ENCODE data around the gene ACO2.
"Not testable (repeated sequence)": the region's sequence is repeated elsewhere in the genome, so short reads cannot be mapped to it uniquely, and the experiment has no call there.

The ACO2 gene

GRCh38 chr22:41444360-41445128 is 24.4 kb upstream of the ACO2 start:
- peak overlapping the region; percentile 85 for H3K4me3 ChIP-seq (ENCODE audit: low read length)
- TF ChIP-seq ZNF274 (IDR thresholded peaks at IDR 0.05; ENCODE audit: low read depth, low read length): no peak

DNA sequence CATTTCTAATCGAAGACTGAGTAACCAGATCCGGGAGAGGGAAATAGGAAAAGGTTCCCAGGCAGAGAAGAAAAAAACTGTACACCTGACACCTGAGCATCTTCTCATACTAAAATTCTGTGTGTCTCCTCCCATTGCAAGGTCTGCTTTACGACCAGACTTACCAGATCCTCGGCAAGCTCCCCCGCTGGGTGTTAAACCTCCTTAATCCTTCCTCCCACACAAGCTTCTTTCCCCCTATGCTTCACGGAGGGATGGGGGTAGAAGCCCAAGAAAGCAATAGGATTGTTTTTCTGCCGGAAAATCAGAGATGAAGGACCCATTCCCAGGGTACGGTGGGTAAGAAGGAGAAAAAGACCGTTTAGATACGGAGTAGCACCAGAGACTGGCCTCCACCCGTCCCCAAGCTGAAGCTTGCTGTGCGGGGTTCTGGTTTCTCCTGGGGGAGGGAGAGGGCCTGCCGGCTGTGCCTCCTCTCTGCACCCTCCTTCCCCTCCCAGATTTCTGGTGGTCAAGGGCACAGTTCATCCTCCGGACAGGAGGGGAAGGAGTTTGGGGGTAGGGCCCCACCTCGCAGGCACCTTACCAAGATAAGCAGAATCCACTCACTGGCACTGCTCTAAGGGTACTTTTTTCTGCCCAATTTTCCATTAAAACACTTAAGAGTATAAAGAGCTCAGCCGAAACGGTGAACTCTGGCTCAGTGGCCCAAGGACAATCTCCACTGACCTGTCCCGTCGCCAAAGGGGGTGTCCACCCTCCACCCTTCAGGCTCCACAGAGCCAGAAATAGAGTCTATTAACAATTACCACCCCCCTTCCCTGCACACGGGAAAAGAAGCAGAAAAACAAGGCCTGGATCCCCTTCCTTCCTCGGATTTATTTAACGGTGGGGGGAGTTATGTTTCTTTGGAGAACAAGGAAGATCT is 23.5 kb upstream of the ACO2 start:
- TF ChIP-seq ZNF274 (IDR thresholded peaks at IDR 0.05; ENCODE audit: low read depth, low read length): no peak
- H3K4me3 ChIP-seq (ENCODE audit: low read length): peak overlapping the region; percentile 85

- no peak for TF ChIP-seq ZNF274 (IDR thresholded peaks at IDR 0.05; ENCODE audit: low read depth, low read length)
These were observed 22.8 kb upstream of the ACO2 start for GRCh38 chr22:41446057-41446501.

GRCh38 chr22:41446639-41447434 is 22.1 kb upstream of the ACO2 start, which contains the start of gene TOB2:
Gene TOB2 (minus strand): TSS chr22:41446801. CDS start chr22:41437345, 9,456 bp downstream.
- no peak for TF ChIP-seq ZNF274 (IDR thresholded peaks at IDR 0.05; ENCODE audit: low read depth, low read length)
- peak within 1 kb of the TSS; percentile 85 for H3K4me3 ChIP-seq (ENCODE audit: low read length)

More at GRCh38 chr22:41446057-41446501, 22.8 kb upstream of the ACO2 start:
- H3K4me3 ChIP-seq (ENCODE audit: low read length): peak overlapping the region; percentile 85

GRCh38 chr22:41447435-41448188 is 21.3 kb upstream of the ACO2 start:
- H3K4me3 ChIP-seq (ENCODE audit: low read length): peak overlapping the region; percentile 85
- TF ChIP-seq ZNF274 (IDR thresholded peaks at IDR 0.05; ENCODE audit: low read depth, low read length): no peak

- H3K4me3 ChIP-seq (ENCODE audit: low read length): peak overlapping the region; percentile 85
- TF ChIP-seq ZNF274 (IDR thresholded peaks at IDR 0.05; ENCODE audit: low read depth, low read length): no peak
These were observed 20.6 kb upstream of the ACO2 start for GRCh38 chr22:41448189-41448808.

- no peak for TF ChIP-seq ZNF274 (IDR thresholded peaks at IDR 0.05; ENCODE audit: low read depth, low read length)
These were observed 10.7 kb upstream of the ACO2 start for GRCh38 chr22:41458161-41458728.

DNA sequence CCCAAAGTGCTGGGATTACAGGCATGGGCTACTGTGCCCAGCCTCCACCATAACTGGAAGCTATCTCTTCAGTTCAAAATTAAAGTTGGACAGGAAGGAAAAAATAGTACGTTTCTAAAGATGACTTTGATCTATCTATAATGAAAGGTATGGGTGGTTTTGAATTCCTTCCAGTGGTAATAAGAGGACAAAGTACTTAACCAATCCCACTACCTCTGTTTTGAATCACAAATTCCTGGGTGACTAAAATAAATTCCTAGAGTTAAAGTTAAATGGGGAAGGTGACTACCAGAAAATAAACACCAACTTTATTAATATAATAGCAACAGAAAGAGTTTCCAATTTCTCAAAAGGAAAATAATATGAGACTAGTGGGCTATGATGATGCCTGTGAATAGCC is 9.5 kb upstream of the ACO2 start:
- TF ChIP-seq ZNF274 (IDR thresholded peaks at IDR 0.05; ENCODE audit: low read depth, low read length): no peak
- H3K4me3 ChIP-seq (ENCODE audit: low read length): no peak overlapping the region

More at GRCh38 chr22:41458161-41458728, 10.7 kb upstream of the ACO2 start:
- H3K4me3 ChIP-seq (ENCODE audit: low read length): no peak overlapping the region

GRCh38 chr22:41460071-41460470 is 8.8 kb upstream of the ACO2 start:
- not testable (repeated sequence) for H3K4me3 ChIP-seq (ENCODE audit: low read length)

GRCh38 chr22:41461901-41462300 is 7.0 kb upstream of the ACO2 start:
- no peak overlapping the region for H3K4me3 ChIP-seq (ENCODE audit: low read length)
- TF ChIP-seq ZNF274 (IDR thresholded peaks at IDR 0.05; ENCODE audit: low read depth, low read length): no peak

DNA sequence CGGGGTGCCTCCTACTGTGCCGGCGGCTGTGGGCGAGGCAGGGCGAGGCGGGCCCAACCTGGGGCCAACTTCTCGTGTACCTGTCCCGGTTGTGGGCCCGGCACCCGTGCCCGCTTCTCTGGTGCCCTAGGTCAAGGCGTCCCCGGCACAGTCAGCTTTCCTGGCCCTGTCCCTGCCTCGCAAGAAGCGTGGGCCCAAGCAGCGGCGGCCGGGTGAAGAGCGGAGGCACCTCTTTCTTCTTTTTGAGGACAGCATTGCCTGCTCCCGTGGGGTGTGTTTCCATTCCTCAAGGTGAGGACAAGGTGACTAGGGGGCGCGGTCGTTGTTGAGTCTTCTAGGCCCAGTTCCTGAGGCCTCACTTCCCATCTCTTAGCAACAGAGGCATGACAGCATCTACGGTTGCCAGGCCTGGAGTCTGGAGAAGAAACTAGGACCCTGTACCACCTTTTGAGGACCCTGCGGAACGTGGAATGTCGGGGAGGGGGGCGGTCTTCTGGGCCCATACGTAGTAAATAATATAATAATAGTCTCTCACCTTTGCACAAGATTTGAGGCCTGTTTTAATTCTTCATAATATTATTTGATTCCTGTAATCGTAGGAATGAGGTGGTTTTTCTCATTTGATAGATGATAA is 418 bp downstream of the ACO2 start:
- TF ChIP-seq ZNF274 (IDR thresholded peaks at IDR 0.05; ENCODE audit: low read depth, low read length): no peak
- peak overlapping the region; percentile 77 for H3K4me3 ChIP-seq (ENCODE audit: low read length)

- no peak for TF ChIP-seq ZNF274 (IDR thresholded peaks at IDR 0.05; ENCODE audit: low read depth, low read length)
- no peak overlapping the region for H3K4me3 ChIP-seq (ENCODE audit: low read length)
These were observed 2.0 kb downstream of the ACO2 start for GRCh38 chr22:41470886-41471285.

Data from GM08714 (cell line).